Psoas muscle (tissue), 8 donors: ENCODE results near the gene ZNF334. TPM values are rescaled to one million over a fixed set of nuclear protein-coding genes. Genes with fewer than 3 reads are reported as not detected.

ENCODE experiments used
- ATAC-seq, 4 donors: fragments of 200-7000 bp; cut with Tn5 transposase; one replicate each; pipeline ENCODE4 v1.9.1; 2020; ENCODE audit warnings: moderate library complexity in 3 of 4, mild to moderate bottlenecking in 2 of 4
- DNase-seq, 2 donors: peaks; one replicate each; pipeline ENCODE4 v3.0.0-alpha.2; 2020
- H3K27ac ChIP-seq: fragments of 200-600 bp; one replicate; pipeline ENCODE4 v1.8.0; 2022
- H3K27me3 ChIP-seq, 3 donors: fragments of 200-600 bp in 1 of 3; one replicate each; pipeline versions ENCODE4 v1.6.1 to v1.8.0; 2013 to 2022; ENCODE audit warnings: low read length in 2 of 3, mild to moderate bottlenecking in 2 of 3, moderate library complexity in 1 of 3; ENCODE audit not compliant: insufficient read depth in 3 of 3
- H3K36me3 ChIP-seq, 2 donors: fragments of 200-600 bp in 1 of 2; one replicate each; pipeline versions ENCODE4 v1.6.1 to v1.8.0; 2013 to 2022; ENCODE audit warnings: low read depth in 1 of 2, mild to moderate bottlenecking in 1 of 2, moderate library complexity in 1 of 2; ENCODE audit not compliant: insufficient read depth in 1 of 2
- H3K4me1 ChIP-seq: fragments of 200-600 bp; one replicate; pipeline ENCODE4 v1.8.0; 2022
- H3K4me3 ChIP-seq: fragments of 200-600 bp; one replicate; pipeline ENCODE4 v1.8.0; 2022; ENCODE audit warnings: mild to moderate bottlenecking
- H3K9me3 ChIP-seq: fragments of 200-600 bp; one replicate; pipeline ENCODE4 v1.8.0; 2022
- CTCF ChIP-seq: fragments of 200-600 bp; IDR thresholded peaks from one replicate; pipeline ENCODE4 v1.8.0; 2022; ENCODE audit warnings: antibody characterized with exemption
- WGBS, 3 donors: extraction: QIAGEN DNeasy Blood & Tissue Kit; methylation state at CpG; one replicate each; pipeline versions ENCODE4 v1.1.6 to v1.1.7; 2013; 5-methylcytosine and 5-hydroxymethylcytosine counted together
- intact Hi-C, 2 donors: fragments of 100-400 bp; cut with DNase I; formaldehyde crosslinking; loops; one replicate each; pipeline versions ENCODE4 v1.11.0 to v1.14.2; 2022
- polyA plus RNA-seq, 3 donors: library from polyadenylated mRNA; stranded (reverse); fragments of 200-250 nt; gene quantifications; one replicate each; pipeline ENCODE4 v1.2.3, GENCODE V29; 2013
- total RNA-seq, 4 donors: library from RNA; stranded (reverse); fragmentation: NEBNext Ultra II Directional in 2 of 4; extraction: Animal tissue kit (Norgen Biotek cat#: 25700) in 2 of 4; gene quantifications; one replicate each; pipeline versions ENCODE4 v1.2.1 to v1.2.4, GENCODE V29; 2021 to 2023
- donor health status: healthy with polysubstance abuse.
- donor health status: DM: no; HTN: no; CAD: no; lungs with moderate emphysema.
- donor health status: Bipolar disorder and iron deficiency.
- donor health status: healthy.
- donor health status: DM: yes; HTN: yes; CAD: no.
- donor health status: DM: no; HTN: no; CAD: no.
- donor health status: DM: no; HTN: no; CAD: no.
- donor health status: DM: yes; HTN: yes; CAD: no.

ZNF334 gene
- total and polyA plus RNA-seq, 7 donors: 0.10 to 1.0 (median 0.27) TPM

- Histone ChIP-seq H3K27ac (no peak overlapping the region), H3K4me3 (no peak overlapping the region), H3K9me3 (peaks cover 24% of the 10 kb centered on the region), H3K27me3 (peaks cover 0 to 4% (median 0%) of the 10 kb centered on the region in 3 donors), H3K36me3 (peaks cover 0 to 3% of the 10 kb centered on the region in 2 donors), H3K4me1 (no peaks in the 10 kb centered on the region)
- intact Hi-C loops: no loop called here
- 97 to 99% (median 98%) methylated on average over 6 of the region's 6 CpGs for WGBS, 3 donors
- no peak for TF ChIP-seq CTCF
- ATAC-seq: no peak
- DNase-seq: no peak
Observed at GRCh38 chr20:46501961-46502360, 11.4 kb downstream of the ZNF334 start.

- H3K9me3 ChIP-seq: peaks cover 24% of the 10 kb centered on the region
- no peaks in the 10 kb centered on the region for H3K4me1 ChIP-seq
- H3K36me3 ChIP-seq: peaks cover 0 to 3% of the 10 kb centered on the region in 2 donors
- H3K4me3 ChIP-seq: no peak overlapping the region
- no peak for DNase-seq
- intact Hi-C loops: no loop called here
- TF ChIP-seq CTCF: no peak
- no peak overlapping the region for H3K27ac ChIP-seq
- no peak for ATAC-seq
- 96 to 99% (median 97%) methylated on average over 5 of the region's 5 CpGs for WGBS, 3 donors
- peaks cover 0 to 4% (median 0%) of the 10 kb centered on the region in 3 donors for H3K27me3 ChIP-seq
Observed at GRCh38 chr20:46501337-46501942, 11.9 kb downstream of the ZNF334 start.

- Histone ChIP-seq H3K4me3 (no peak overlapping the region), H3K27me3 (peaks cover 0 to 2% (median 1%) of the 10 kb centered on the region in 3 donors), H3K36me3 (no peaks in the 10 kb centered on the region), H3K27ac (no peak overlapping the region), H3K4me1 (no peaks in the 10 kb centered on the region), H3K9me3 (no peaks in the 10 kb centered on the region)
- 64 to 77% (median 75%) methylated on average over 4 of the region's 4 CpGs for WGBS, 3 donors
- DNase-seq (no peak), ATAC-seq (no peak)
- TF ChIP-seq CTCF: no peak
- intact Hi-C loops: no loop called here
Observed at GRCh38 chr20:46494077-46494476, 19.3 kb downstream of the ZNF334 start.

GRCh38 chr20:46491354-46491753, 22.0 kb downstream of the ZNF334 start:
- 90 to 94% (median 90%) methylated on average over 8 of the region's 8 CpGs for WGBS, 3 donors
- no peaks in the 10 kb centered on the region for H3K4me1 ChIP-seq
- DNase-seq: no peak
- H3K9me3 ChIP-seq: no peaks in the 10 kb centered on the region
- no peak for ATAC-seq
- intact Hi-C loops: no loop called here
- no peak overlapping the region for H3K27ac ChIP-seq
- no peak overlapping the region for H3K4me3 ChIP-seq
- peaks cover 0 to 6% (median 0%) of the 10 kb centered on the region in 3 donors for H3K27me3 ChIP-seq
- TF ChIP-seq CTCF: no peak
- H3K36me3 ChIP-seq: no peaks in the 10 kb centered on the region

GRCh38 chr20:46488451-46488850, 24.9 kb downstream of the ZNF334 start:
- 78 to 87% (median 81%) methylated on average over 3 of the region's 3 CpGs for WGBS, 3 donors
- Histone ChIP-seq H3K36me3 (no peaks in the 10 kb centered on the region), H3K4me3 (no peak overlapping the region), H3K27me3 (peaks cover 0 to 13% (median 0%) of the 10 kb centered on the region in 3 donors), H3K4me1 (no peaks in the 10 kb centered on the region), H3K9me3 (no peaks in the 10 kb centered on the region), H3K27ac (no peak overlapping the region)
- no peak for TF ChIP-seq CTCF
- ATAC-seq (no peak), DNase-seq (no peak)
- intact Hi-C loops: no loop called here
